H9 (cell line): ENCODE data around the gene GASK1B. TPM values are rescaled to one million over a fixed set of nuclear protein-coding genes. Genes with fewer than 3 reads are reported as not detected.

ENCODE experiments used
- DNase-seq: peaks from one replicate; pipeline ENCODE4 v3.0.0-alpha.2; 2017
- H2AFZ ChIP-seq: one replicate; pipeline ENCODE4 v1.6.1; 2013; ENCODE audit warnings: mild to moderate bottlenecking, low read length, control low read depth, moderate library complexity
- H2AK5ac ChIP-seq: 2 replicates; pipeline ENCODE4 v1.6.1; 2013; ENCODE audit warnings: low read length, control low read depth, mixed read lengths; ENCODE audit not compliant: insufficient read length
- H2BK120ac ChIP-seq: one replicate; pipeline ENCODE4 v1.6.1; 2013; ENCODE audit warnings: low read depth, mild to moderate bottlenecking, low read length, control low read depth, inconsistent platforms; ENCODE audit not compliant: poor library complexity, severe bottlenecking
- H2BK12ac ChIP-seq: 2 replicates; pipeline ENCODE4 v1.6.1; 2013; ENCODE audit warnings: low read length, control low read depth, mixed read lengths, low read depth; ENCODE audit not compliant: insufficient read length
- H2BK15ac ChIP-seq: 2 replicates; pipeline ENCODE4 v1.6.1; 2013; ENCODE audit warnings: low read depth, low read length, control low read depth
- H2BK20ac ChIP-seq: one replicate; pipeline ENCODE4 v1.6.1; 2013; ENCODE audit warnings: low read depth, mild to moderate bottlenecking, low read length, control low read depth, inconsistent platforms; ENCODE audit not compliant: poor library complexity, severe bottlenecking
- H2BK5ac ChIP-seq: 2 replicates; pipeline ENCODE4 v1.6.1; 2013; ENCODE audit warnings: low read length, control low read depth, mixed read lengths; ENCODE audit not compliant: insufficient read length
- H3K14ac ChIP-seq: 2 replicates; pipeline ENCODE4 v1.6.1; 2013; ENCODE audit warnings: low read length, control low read depth; ENCODE audit not compliant: insufficient read depth
- H3K18ac ChIP-seq: 2 replicates; pipeline ENCODE4 v1.6.1; 2013; ENCODE audit warnings: low read depth, mild to moderate bottlenecking, mixed read lengths, low read length, control low read depth; ENCODE audit not compliant: insufficient read length
- H3K23ac ChIP-seq: 2 replicates; pipeline ENCODE4 v1.6.1; 2013; ENCODE audit warnings: low read length, control low read depth, mixed read lengths, low read depth; ENCODE audit not compliant: insufficient read length
- H3K23me2 ChIP-seq: 2 replicates; pipeline ENCODE4 v1.6.1; 2013; ENCODE audit warnings: low read depth, mild to moderate bottlenecking, mixed read lengths, low read length, control low read depth; ENCODE audit not compliant: insufficient read length, poor library complexity, severe bottlenecking
- H3K27ac ChIP-seq: 2 replicates; pipeline ENCODE4 v1.5.1; 2013; ENCODE audit warnings: low read length, control low read depth, mixed read lengths, low read depth; ENCODE audit not compliant: insufficient read length
- H3K27me3 ChIP-seq: 2 replicates; pipeline ENCODE4 v1.6.1; 2013; ENCODE audit warnings: low read length, control low read depth, inconsistent platforms; ENCODE audit not compliant: insufficient read depth
- H3K4ac ChIP-seq: 2 replicates; pipeline ENCODE4 v1.6.1; 2013; ENCODE audit warnings: low read depth, mild to moderate bottlenecking, control low read depth, inconsistent platforms, low read length, moderate library complexity
- H3K4me1 ChIP-seq: 2 replicates; pipeline ENCODE4 v1.6.1; 2013; ENCODE audit warnings: low read length, control low read depth, inconsistent platforms; ENCODE audit not compliant: insufficient read depth
- H3K4me2 ChIP-seq: 2 replicates; pipeline ENCODE4 v1.6.1; 2013; ENCODE audit warnings: low read length, control low read depth, mixed read lengths; ENCODE audit not compliant: insufficient read length, insufficient read depth
- H3K56ac ChIP-seq: 2 replicates; pipeline ENCODE4 v1.6.1; 2013; ENCODE audit warnings: low read depth, mild to moderate bottlenecking, mixed read lengths, low read length, control low read depth; ENCODE audit not compliant: insufficient read length
- H3K79me1 ChIP-seq: 2 replicates; pipeline ENCODE4 v1.6.1; 2013; ENCODE audit warnings: low read depth, mild to moderate bottlenecking, moderate library complexity, low read length, control low read depth, inconsistent platforms; ENCODE audit not compliant: insufficient read depth, poor library complexity, severe bottlenecking
- H3K79me2 ChIP-seq: 2 replicates; pipeline ENCODE4 v1.6.1; 2013; ENCODE audit warnings: low read length, control low read depth, inconsistent platforms; ENCODE audit not compliant: insufficient read depth
- H3K9ac ChIP-seq: 2 replicates; pipeline ENCODE4 v1.6.1; 2013; ENCODE audit warnings: low read length, control low read depth, mixed read lengths; ENCODE audit not compliant: insufficient read length; ENCODE audit errors: extremely low read depth
- H3K9me3 ChIP-seq: one replicate; pipeline ENCODE4 v1.6.1; 2013; ENCODE audit warnings: low read depth, low read length, inconsistent platforms; ENCODE audit not compliant: control insufficient read depth
- H3T11ph ChIP-seq: one replicate; pipeline ENCODE4 v1.6.1; 2013; ENCODE audit warnings: mild to moderate bottlenecking, low read length, control low read depth, inconsistent platforms
- H4K20me1 ChIP-seq: one replicate; pipeline ENCODE4 v1.6.1; 2013; ENCODE audit not compliant: control insufficient read depth, insufficient read length, insufficient read depth
- H4K5ac ChIP-seq: 2 replicates; pipeline ENCODE4 v1.6.1; 2013; ENCODE audit warnings: low read depth, mild to moderate bottlenecking, mixed read lengths, low read length, control low read depth; ENCODE audit not compliant: insufficient read length
- H4K8ac ChIP-seq: replicated peaks from 2 replicates; pipeline ENCODE4 v1.6.1; 2013; ENCODE audit warnings: low read length, control low read depth, mixed read lengths, low read depth; ENCODE audit not compliant: insufficient read length
- H4K91ac ChIP-seq: 2 replicates; pipeline ENCODE4 v1.6.1; 2013; ENCODE audit warnings: low read depth, mild to moderate bottlenecking, moderate library complexity, mixed read lengths, low read length, control low read depth; ENCODE audit not compliant: insufficient read length
- H3K27ac Mint-ChIP-seq, 3 experiments: 2 replicates in 2 of 3; 3 replicates in 1 of 3; pipeline ENCODE4 v1.8.0; 2020 to 2021; ENCODE audit warnings: mixed read lengths in 3 of 3, mild to moderate bottlenecking in 1 of 3, moderate library complexity in 1 of 3
- H3K27me3 Mint-ChIP-seq: 2 replicates; pipeline ENCODE4 v1.8.0; 2021; ENCODE audit warnings: low read depth, mild to moderate bottlenecking, moderate library complexity, mixed read lengths
- H3K36me3 Mint-ChIP-seq, 3 experiments: 2 replicates in 2 of 3; 3 replicates in 1 of 3; pipeline ENCODE4 v1.8.0; 2020 to 2021; ENCODE audit warnings: low read depth in 3 of 3, mixed read lengths in 3 of 3; ENCODE audit not compliant: insufficient read depth in 1 of 3
- H3K4me1 Mint-ChIP-seq, 2 experiments: 2 replicates each; pipeline ENCODE4 v1.8.0; 2020; ENCODE audit warnings: mixed read lengths in 2 of 2
- H3K4me3 Mint-ChIP-seq, 2 experiments: 2 replicates in 1 of 2; 3 replicates in 1 of 2; pipeline ENCODE4 v1.8.0; 2020 to 2021; ENCODE audit warnings: mild to moderate bottlenecking in 2 of 2, mixed read lengths in 2 of 2, moderate library complexity in 1 of 2
- H3K9me3 Mint-ChIP-seq, 2 experiments: 2 replicates in 1 of 2; 3 replicates in 1 of 2; pipeline ENCODE4 v1.8.0; 2020; ENCODE audit warnings: mild to moderate bottlenecking in 2 of 2, mixed read lengths in 2 of 2, moderate library complexity in 1 of 2
- WGBS: extraction: QIAGEN DNeasy Blood & Tissue Kit; methylation state at CpG from one replicate; pipeline ENCODE4 v1.1.7; 2013; ENCODE audit warnings: missing lambda C conversion rate, low lambda C conversion rate, mixed read lengths; ENCODE audit not compliant: insufficient read length; ENCODE audit errors: extremely low coverage; 5-methylcytosine and 5-hydroxymethylcytosine counted together
- total RNA-seq: library from RNA; stranded (reverse); gene quantifications from 2 replicates; pipeline ENCODE4 v1.2.1, GENCODE V29; 2021
- TF ChIP-seq, protein P1 (sequence below): fragments of 200-600 bp; sonication (generic); conservative IDR thresholded peaks from 3 replicates; pipeline ENCODE4 v1.8.0; 2021; ENCODE audit warnings: antibody characterized with exemption, mild to moderate bottlenecking

Gene GASK1B
- total RNA-seq, 1 experiment from 2014 or later: not detected

DNA sequence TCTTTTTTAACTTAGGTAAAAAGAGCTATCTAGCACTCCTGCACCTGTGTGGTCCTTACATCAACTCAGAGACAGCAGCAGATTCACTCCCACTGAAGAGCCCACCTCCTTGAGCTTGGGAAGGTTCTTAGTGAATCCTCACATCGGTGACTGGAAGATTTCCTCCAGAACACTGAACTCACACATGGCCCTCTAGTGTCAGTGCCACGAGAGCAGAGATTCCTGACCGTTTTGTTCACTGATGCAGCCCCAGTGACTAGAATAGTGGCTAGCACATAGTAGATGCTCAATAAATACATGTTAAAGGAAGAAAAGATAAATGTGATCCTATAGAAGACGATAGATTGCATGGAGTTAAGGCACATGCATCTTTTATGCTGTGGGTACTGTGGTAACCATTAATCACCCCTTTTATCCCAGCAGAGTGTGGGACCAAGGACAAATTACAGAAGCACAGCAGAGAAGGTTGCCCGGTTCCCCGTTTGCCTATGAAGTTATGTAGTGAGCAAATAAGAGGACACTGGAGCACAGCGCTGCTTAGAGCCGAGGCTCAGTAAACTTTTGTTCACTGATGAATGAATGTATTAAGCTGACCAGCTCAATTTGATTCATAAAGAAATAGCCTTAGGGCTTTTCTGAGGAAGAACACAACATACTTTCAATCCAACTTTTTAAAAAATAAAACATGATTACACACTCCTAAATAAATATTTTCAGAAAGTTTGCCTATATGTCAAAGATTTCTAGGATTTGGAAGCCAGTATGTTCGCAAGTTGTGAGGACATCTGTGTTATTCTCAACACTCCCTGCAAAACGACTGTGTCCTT lies 8.7 kb downstream of the GASK1B start:
- Histone ChIP-seq H2AFZ (no peak overlapping the region), H3K4me1 (no peaks in the 10 kb centered on the region; the same call in 1 of the 2 replicates)

More for the DNA sequence above, 8.7 kb downstream of the GASK1B start:
- no peak overlapping the region for H4K5ac ChIP-seq
- no peak overlapping the region for H3T11ph ChIP-seq
- no peak overlapping the region for H3K18ac ChIP-seq
- TF ChIP-seq, protein P1, sequence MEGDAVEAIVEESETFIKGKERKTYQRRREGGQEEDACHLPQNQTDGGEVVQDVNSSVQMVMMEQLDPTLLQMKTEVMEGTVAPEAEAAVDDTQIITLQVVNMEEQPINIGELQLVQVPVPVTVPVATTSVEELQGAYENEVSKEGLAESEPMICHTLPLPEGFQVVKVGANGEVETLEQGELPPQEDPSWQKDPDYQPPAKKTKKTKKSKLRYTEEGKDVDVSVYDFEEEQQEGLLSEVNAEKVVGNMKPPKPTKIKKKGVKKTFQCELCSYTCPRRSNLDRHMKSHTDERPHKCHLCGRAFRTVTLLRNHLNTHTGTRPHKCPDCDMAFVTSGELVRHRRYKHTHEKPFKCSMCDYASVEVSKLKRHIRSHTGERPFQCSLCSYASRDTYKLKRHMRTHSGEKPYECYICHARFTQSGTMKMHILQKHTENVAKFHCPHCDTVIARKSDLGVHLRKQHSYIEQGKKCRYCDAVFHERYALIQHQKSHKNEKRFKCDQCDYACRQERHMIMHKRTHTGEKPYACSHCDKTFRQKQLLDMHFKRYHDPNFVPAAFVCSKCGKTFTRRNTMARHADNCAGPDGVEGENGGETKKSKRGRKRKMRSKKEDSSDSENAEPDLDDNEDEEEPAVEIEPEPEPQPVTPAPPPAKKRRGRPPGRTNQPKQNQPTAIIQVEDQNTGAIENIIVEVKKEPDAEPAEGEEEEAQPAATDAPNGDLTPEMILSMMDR: no peak
- no peak overlapping the region for H3K27ac ChIP-seq
- no peaks in the 10 kb centered on the region for H3K9me3 Mint-ChIP-seq
- no peak overlapping the region for H4K91ac ChIP-seq
- H3K27me3 Mint-ChIP-seq: no peaks in the 10 kb centered on the region
- no peaks in the 10 kb centered on the region for H3K9me3 ChIP-seq
- H2AK5ac ChIP-seq: no peak overlapping the region
- peaks cover 5% of the 10 kb centered on the region in 2 experiments; a peak in 3 of 4 replicates for H3K4me1 Mint-ChIP-seq
- 0 out of 7 replicates have a peak overlapping the region, but pooled peaks of 1 of the 3 experiments have one; percentile 58 for H3K27ac Mint-ChIP-seq
- H2BK12ac ChIP-seq: no peak overlapping the region
- no peak overlapping the region for H3K4me3 Mint-ChIP-seq
- no peaks in the 10 kb centered on the region for H3K79me2 ChIP-seq
- H2BK20ac ChIP-seq: no peak overlapping the region
- no CpG with 5 or more reads among the region's 10 CpGs for WGBS
- no peaks in the 10 kb centered on the region for H3K27me3 ChIP-seq
- H3K23me2 ChIP-seq: no peaks in the 10 kb centered on the region
- no peak overlapping the region for H3K4me2 ChIP-seq
- no peak for DNase-seq
- no peak overlapping the region for H3K23ac ChIP-seq
- H4K20me1 ChIP-seq: no peaks in the 10 kb centered on the region
- no peak overlapping the region for H2BK120ac ChIP-seq
- H2BK15ac ChIP-seq: no peak overlapping the region
- no peak overlapping the region for H3K4ac ChIP-seq
- no peak overlapping the region for H3K56ac ChIP-seq
- no peak overlapping the region for H3K9ac ChIP-seq
- no peaks in the 10 kb centered on the region for H3K79me1 ChIP-seq
- H4K8ac ChIP-seq: no peak overlapping the region
- no peak overlapping the region for H2BK5ac ChIP-seq
- no peaks in the 10 kb centered on the region for H3K36me3 Mint-ChIP-seq
- H3K14ac ChIP-seq: no peak overlapping the region
